ENCODE results near the gene METTL24. TPM values are rescaled to one million over a fixed set of nuclear protein-coding genes. Genes with fewer than 3 reads are reported as not detected.

The METTL24 gene
- total and polyA plus RNA-seq, 2 of the 13 experiments (the other 11 are each of a cell fraction or from before 2014, with no cell fraction given) = not detected

DNA sequence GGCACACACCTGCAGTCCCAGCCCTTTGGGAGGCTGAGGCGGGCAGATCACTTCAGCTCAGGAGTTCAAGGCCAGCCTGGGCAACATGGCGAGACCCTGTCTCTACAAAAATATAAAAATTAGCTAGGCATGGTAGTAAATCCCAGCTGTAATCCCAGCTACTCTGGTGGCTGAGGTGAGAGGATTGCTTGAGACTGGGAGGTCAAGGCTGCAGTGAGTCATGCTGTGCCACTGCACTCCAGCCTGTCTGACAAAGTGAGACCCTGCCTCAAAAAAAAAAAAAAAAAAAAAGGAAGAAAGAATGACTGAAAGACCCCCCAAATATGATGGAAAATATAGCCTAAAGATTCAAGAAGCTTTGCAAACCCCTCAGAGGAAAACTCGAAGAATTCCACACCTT is 26.8 kb downstream of the METTL24 start:
- Histone ChIP-seq H2AFZ (ENCODE audit: low read length) (no peak overlapping the region), H3K9ac (ENCODE audit: insufficient read depth, low read depth, low read length) (no peak overlapping the region), H3K4me1 (ENCODE audit: insufficient read depth, low read length) (peaks cover 43% of the 10 kb centered on the region), H3K9me3 (ENCODE audit: low read length) (no peaks in the 10 kb centered on the region), H3K4me3 (replicated peaks in 1 of 3; ENCODE audit: insufficient read depth in 1 of 3, low read depth in 2 of 3, low read length in 3 of 3) (no peak overlapping the region), H4K20me1 (ENCODE audit: insufficient read depth, low read length) (no peaks in the 10 kb centered on the region), H3K79me2 (ENCODE audit: insufficient read depth, low read length) (no peaks in the 10 kb centered on the region), H3K27me3 (ENCODE audit: control insufficient read depth in 1 of 2, insufficient read depth in 2 of 2, low read length in 2 of 2) (no peaks in the 10 kb centered on the region; a peak in 2 of 5 replicates), H3K4me2 (ENCODE audit: low read depth, low read length) (peak overlapping the region; percentile 9; the same call in 1 of the 2 replicates), H3K36me3 (replicated peaks in 1 of 2; ENCODE audit: control insufficient read depth in 1 of 2, insufficient read depth in 2 of 2, low read length in 2 of 2) (no peaks in the 10 kb centered on the region), H3K27ac (ENCODE audit: extremely low read length, insufficient read depth, low read length) (no peak overlapping the region)
- no peak for ATAC-seq
- CTCF ChIA-PET (ENCODE audit: low intra/inter-chr PET ratio, low total read pairs) = no interaction called here
- no peak for DNase-seq (ENCODE audit: low spot score)
- no TSS peak for BruUV-seq (replicated peaks)
- 30% methylated on average over 3 of the region's 3 CpGs for WGBS (ENCODE audit: low lambda C conversion rate)
- no peak for FAIRE-seq
- in situ Hi-C loops (cut with HindIII; ENCODE audit: extremely low pct_ligation_motif_present, low pct_unique_long_range_greater_than_20kb) (no loop called here), intact Hi-C loops (cut with micrococcal nuclease; ENCODE audit: unreplicated experiment) (no loop called here)
- TF ChIP-seq, protein P1, sequence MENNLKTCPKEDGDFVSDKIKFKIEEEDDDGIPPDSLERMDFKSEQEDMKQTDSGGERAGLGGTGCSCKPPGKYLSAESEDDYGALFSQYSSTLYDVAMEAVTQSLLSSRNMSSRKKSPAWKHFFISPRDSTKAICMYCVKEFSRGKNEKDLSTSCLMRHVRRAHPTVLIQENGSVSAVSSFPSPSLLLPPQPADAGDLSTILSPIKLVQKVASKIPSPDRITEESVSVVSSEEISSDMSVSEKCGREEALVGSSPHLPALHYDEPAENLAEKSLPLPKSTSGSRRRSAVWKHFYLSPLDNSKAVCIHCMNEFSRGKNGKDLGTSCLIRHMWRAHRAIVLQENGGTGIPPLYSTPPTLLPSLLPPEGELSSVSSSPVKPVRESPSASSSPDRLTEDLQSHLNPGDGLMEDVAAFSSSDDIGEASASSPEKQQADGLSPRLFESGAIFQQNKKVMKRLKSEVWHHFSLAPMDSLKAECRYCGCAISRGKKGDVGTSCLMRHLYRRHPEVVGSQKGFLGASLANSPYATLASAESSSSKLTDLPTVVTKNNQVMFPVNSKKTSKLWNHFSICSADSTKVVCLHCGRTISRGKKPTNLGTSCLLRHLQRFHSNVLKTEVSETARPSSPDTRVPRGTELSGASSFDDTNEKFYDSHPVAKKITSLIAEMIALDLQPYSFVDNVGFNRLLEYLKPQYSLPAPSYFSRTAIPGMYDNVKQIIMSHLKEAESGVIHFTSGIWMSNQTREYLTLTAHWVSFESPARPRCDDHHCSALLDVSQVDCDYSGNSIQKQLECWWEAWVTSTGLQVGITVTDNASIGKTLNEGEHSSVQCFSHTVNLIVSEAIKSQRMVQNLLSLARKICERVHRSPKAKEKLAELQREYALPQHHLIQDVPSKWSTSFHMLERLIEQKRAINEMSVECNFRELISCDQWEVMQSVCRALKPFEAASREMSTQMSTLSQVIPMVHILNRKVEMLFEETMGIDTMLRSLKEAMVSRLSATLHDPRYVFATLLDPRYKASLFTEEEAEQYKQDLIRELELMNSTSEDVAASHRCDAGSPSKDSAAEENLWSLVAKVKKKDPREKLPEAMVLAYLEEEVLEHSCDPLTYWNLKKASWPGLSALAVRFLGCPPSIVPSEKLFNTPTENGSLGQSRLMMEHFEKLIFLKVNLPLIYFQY (CRISPR knock-in tag; IDR thresholded peaks at IDR 0.05; ENCODE audit: borderline replicate concordance) = no peak
- peak; percentile 38; the same call in 1 of the 2 replicates for TF ChIP-seq FOSL2 (CRISPR knock-in tag; IDR thresholded peaks at IDR 0.05)
- POLR2A ChIA-PET = no interaction called here

DNA sequence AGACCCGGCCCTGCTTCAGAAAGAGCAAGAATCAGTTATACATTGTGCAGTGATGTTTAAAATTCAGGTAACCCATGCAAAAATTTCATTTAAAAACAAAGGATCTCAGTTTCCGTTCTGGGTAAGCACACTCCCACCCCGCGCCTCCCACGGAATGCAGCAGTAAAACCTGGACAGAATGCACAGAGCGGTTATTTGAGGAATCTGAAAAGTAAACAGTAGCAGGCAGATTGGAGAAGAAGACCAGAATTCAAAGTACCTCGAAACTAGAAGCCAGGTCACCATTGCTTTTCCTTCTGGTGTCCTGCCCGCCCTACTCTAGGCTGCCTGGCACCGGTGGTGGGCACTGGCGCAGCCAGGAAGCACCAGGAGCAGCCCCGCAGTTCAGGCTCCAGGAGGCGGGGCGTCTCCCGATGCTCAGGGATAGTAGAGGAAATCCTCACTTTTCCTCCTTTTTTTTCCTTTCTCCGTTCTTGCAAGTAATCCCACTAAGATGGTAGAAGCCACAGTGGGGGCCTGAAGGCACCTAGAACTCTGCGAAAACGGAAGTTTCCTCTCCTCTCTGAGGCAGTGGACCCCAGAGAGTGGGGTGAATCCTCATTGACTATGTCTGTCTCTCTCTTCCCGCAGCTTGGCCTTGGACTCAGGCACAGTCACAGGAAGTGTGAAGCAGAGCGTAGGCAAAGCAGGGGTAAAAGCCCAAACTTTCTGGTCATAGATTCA is 28.3 kb downstream of the METTL24 start:
- 1% methylated on average over 19 of the region's 19 CpGs for WGBS (ENCODE audit: low lambda C conversion rate)
- Histone ChIP-seq H3K79me2 (ENCODE audit: insufficient read depth, low read length) (no peaks in the 10 kb centered on the region), H4K20me1 (ENCODE audit: insufficient read depth, low read length) (no peaks in the 10 kb centered on the region), H3K9ac (ENCODE audit: insufficient read depth, low read depth, low read length) (peak overlapping the region; percentile 45), H3K27ac (ENCODE audit: extremely low read length, insufficient read depth, low read length) (peak overlapping the region; percentile 48), H3K4me2 (ENCODE audit: low read depth, low read length) (peak overlapping the region; percentile 98), H3K9me3 (ENCODE audit: low read length) (no peaks in the 10 kb centered on the region), H3K4me3 (replicated peaks in 1 of 3; ENCODE audit: insufficient read depth in 1 of 3, low read depth in 2 of 3, low read length in 3 of 3) (peak overlapping the region; percentile 48 to 74 (median 69)), H3K27me3 (ENCODE audit: control insufficient read depth in 1 of 2, insufficient read depth in 2 of 2, low read length in 2 of 2) (no peaks in the 10 kb centered on the region; a peak in 1 of 5 replicates), H3K4me1 (ENCODE audit: insufficient read depth, low read length) (peaks cover 55% of the 10 kb centered on the region), H2AFZ (ENCODE audit: low read length) (peak overlapping the region; percentile 89), H3K36me3 (replicated peaks in 1 of 2; ENCODE audit: control insufficient read depth in 1 of 2, insufficient read depth in 2 of 2, low read length in 2 of 2) (no peaks in the 10 kb centered on the region)
- ChIA-PET POLR2A (no interaction called here), CTCF (ENCODE audit: low intra/inter-chr PET ratio, low total read pairs) (no interaction called here)
- intact Hi-C loops (cut with micrococcal nuclease; ENCODE audit: unreplicated experiment) (loop anchor here (5.0 kb wide), 1 partner anchor 153 kb away; the partner anchor contains the start of gene WASF1), in situ Hi-C loops (cut with HindIII; ENCODE audit: extremely low pct_ligation_motif_present, low pct_unique_long_range_greater_than_20kb) (no loop called here)
- ATAC-seq (peak; percentile 89), DNase-seq (ENCODE audit: low spot score) (peak; percentile 62), FAIRE-seq (peak; percentile 73)
- no TSS peak for BruUV-seq (replicated peaks)
- TF ChIP-seq WIZ (CRISPR knock-in tag; IDR thresholded peaks at IDR 0.05) (0 out of 2 replicates have a peak, but pooled peaks have one; percentile 25), ZSCAN21 (CRISPR knock-in tag; IDR thresholded peaks at IDR 0.05; ENCODE audit: borderline replicate concordance) (no peak), NR2F6 (IDR thresholded peaks at IDR 0.05) (no peak), NR2F6 (CRISPR knock-in tag; IDR thresholded peaks at IDR 0.05) (0 out of 2 replicates have a peak, but pooled peaks have one; percentile 12), ZNF512B (CRISPR knock-in tag; IDR thresholded peaks at IDR 0.05; ENCODE audit: borderline replicate concordance) (0 out of 2 replicates have a peak, but pooled peaks have one; percentile 71)
- TF ChIP-seq, protein P2, sequence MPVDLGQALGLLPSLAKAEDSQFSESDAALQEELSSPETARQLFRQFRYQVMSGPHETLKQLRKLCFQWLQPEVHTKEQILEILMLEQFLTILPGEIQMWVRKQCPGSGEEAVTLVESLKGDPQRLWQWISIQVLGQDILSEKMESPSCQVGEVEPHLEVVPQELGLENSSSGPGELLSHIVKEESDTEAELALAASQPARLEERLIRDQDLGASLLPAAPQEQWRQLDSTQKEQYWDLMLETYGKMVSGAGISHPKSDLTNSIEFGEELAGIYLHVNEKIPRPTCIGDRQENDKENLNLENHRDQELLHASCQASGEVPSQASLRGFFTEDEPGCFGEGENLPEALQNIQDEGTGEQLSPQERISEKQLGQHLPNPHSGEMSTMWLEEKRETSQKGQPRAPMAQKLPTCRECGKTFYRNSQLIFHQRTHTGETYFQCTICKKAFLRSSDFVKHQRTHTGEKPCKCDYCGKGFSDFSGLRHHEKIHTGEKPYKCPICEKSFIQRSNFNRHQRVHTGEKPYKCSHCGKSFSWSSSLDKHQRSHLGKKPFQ (CRISPR knock-in tag; IDR thresholded peaks at IDR 0.05; ENCODE audit: insufficient replicate concordance) = peak; percentile 76

All from HepG2 (cell line).